Ovary (tissue), 9 donors: ENCODE data around the gene CNNM4. TPM values are rescaled to one million over a fixed set of nuclear protein-coding genes. Genes with fewer than 3 reads are reported as not detected.
A peak's percentile ranks its signal among the peaks of the same experiment; 100 is the strongest.

Source experiments
- DNase-seq, 5 donors: peaks; one replicate each; pipeline ENCODE4 v3.0.0-alpha.2; 2019 to 2020
- H3K27ac ChIP-seq, 2 donors: fragments of 200-600 bp; one replicate each; pipeline versions ENCODE4 v1.5.1 to v1.8.0; 2019 to 2022
- H3K27me3 ChIP-seq: fragments of 200-600 bp; one replicate; pipeline ENCODE4 v1.8.0; 2022
- H3K36me3 ChIP-seq: fragments of 200-600 bp; sonication (generic); one replicate; pipeline ENCODE4 v1.5.1; 2019
- H3K4me1 ChIP-seq: one replicate; pipeline ENCODE4 v1.8.1; 2013; ENCODE audit warnings: mild to moderate bottlenecking, moderate library complexity; ENCODE audit not compliant: insufficient read depth
- H3K4me3 ChIP-seq: fragments of 200-600 bp; sonication (generic); one replicate; pipeline ENCODE4 v1.5.1; 2017
- H3K9me3 ChIP-seq, 2 donors: fragments of 200-600 bp in 1 of 2; sonication (generic) in 1 of 2; one replicate each; pipeline versions ENCODE4 v1.5.1 to v1.8.1; 2013 to 2019; ENCODE audit warnings: mild to moderate bottlenecking in 1 of 2, moderate library complexity in 1 of 2
- CTCF ChIP-seq, 3 donors: fragments of 450-650 bp in 2 of 3; fragments of 200-600 bp in 1 of 3; IDR thresholded peaks; one replicate each; pipeline versions ENCODE4 v1.5.1 to v1.8.0; 2016 to 2022; ENCODE audit warnings: antibody characterized with exemption in 3 of 3, mild to moderate bottlenecking in 1 of 3
- EP300 ChIP-seq: sonication (generic); formaldehyde crosslinking; IDR thresholded peaks from one replicate; pipeline ENCODE4 v1.6.1; 2017; ENCODE audit warnings: antibody characterized with exemption
- POLR2A ChIP-seq: fragments of 450-650 bp; IDR thresholded peaks from one replicate; pipeline ENCODE4 v1.6.1; 2017; ENCODE audit warnings: antibody characterized with exemption, mild to moderate bottlenecking, moderate library complexity
- WGBS, 3 donors: extraction: QIAGEN DNeasy Blood & Tissue Kit in 1 of 3; methylation state at CpG; one replicate each; pipeline versions ENCODE4 v1.1.5 to v1.1.7; 2013 to 2017; 5-methylcytosine and 5-hydroxymethylcytosine counted together
- intact Hi-C, 4 donors: fragments of 100-400 bp; cut with DNase I; formaldehyde crosslinking; loops; one replicate each; pipeline versions ENCODE4 v1.11.0 to v1.15.1; 2022 to 2023
- polyA plus RNA-seq, 2 donors: library from polyadenylated mRNA; stranded (reverse); fragments of 200-250 nt in 1 of 2; fragments of 350-450 nt in 1 of 2; fragmentation: Illumina TruSeq in 1 of 2; extraction: RNeasy Lipid Tissue Mini Kit (QIAGEN cat#74804) in 1 of 2; gene quantifications; one replicate each; pipeline ENCODE4 v1.2.3, GENCODE V29; 2013 to 2014
- total RNA-seq, 7 donors: library from RNA; depleted of rRNA in 2 of 7; stranded (reverse); fragments of >200 nt in 2 of 7; fragmentation: NEBNext Ultra II Directional in 3 of 7; extraction: Animal tissue kit (Norgen Biotek cat#: 25700) in 3 of 7; gene quantifications; one replicate each; pipeline versions ENCODE4 v1.1.0 to v1.2.4, GENCODE V29; 2016 to 2023
- donor health status: DM: no; HTN: no; CAD: no; lungs with moderate emphysema.
- donor health status: DM: no; HTN: no; CAD: no.
- donor health status: Bipolar disorder and iron deficiency.
- donor health status: DM: yes; HTN: yes; CAD: no.
- donor health status: DM: no; HTN: no; CAD: no.
- donor health status: DM: yes; HTN: yes; CAD: no.

CNNM4 gene
- total and polyA plus RNA-seq, 9 donors: 2.7 to 8.3 (median 7.0) TPM

GRCh38 chr2:96816127-96816835 is 55.6 kb downstream of the CNNM4 start, which contains the start of gene CNNM3:
CNNM3 (plus strand) TSS chr2:96816268; CDS start chr2:96816278, 10 bp downstream.
- intact Hi-C loops: no loop called here
- H3K27ac ChIP-seq: peak within 1 kb of the TSS; percentile 69 to 93
- 0 to 1% (median 1%) methylated on average over 70 to 103 of the region's 103 CpGs for WGBS, 3 donors
- no peaks in the 10 kb centered on the region for H3K36me3 ChIP-seq
- H3K4me1 ChIP-seq: peaks cover 19% of the 10 kb centered on the region
- H3K9me3 ChIP-seq: no peaks in the 10 kb centered on the region
- no peak for TF ChIP-seq EP300
- peak; percentile 55 for TF ChIP-seq POLR2A
- TF ChIP-seq CTCF (IDR thresholded peaks at IDR 0.05): peak; percentile 71 to 79 (median 77)
- peak; percentile 95 to 97 (median 96) for DNase-seq
- peak within 1 kb of the TSS; percentile 70 for H3K4me3 ChIP-seq
- no peaks in the 10 kb centered on the region for H3K27me3 ChIP-seq

- Histone ChIP-seq H3K4me1 (peaks cover 17% of the 10 kb centered on the region), H3K36me3 (no peaks in the 10 kb centered on the region), H3K27me3 (no peaks in the 10 kb centered on the region), H3K4me3 (peak overlapping the region; percentile 70), H3K9me3 (no peaks in the 10 kb centered on the region), H3K27ac (peak overlapping the region in 1 of 2 donors; percentile 68)
- DNase-seq: peak in 1 of 5 donors; percentile 43
- TF ChIP-seq CTCF (IDR thresholded peaks at IDR 0.05): no peak
- no peak for TF ChIP-seq EP300
- no peak for TF ChIP-seq POLR2A
- intact Hi-C loops: no loop called here
- 2% methylated on average over 44 to 89 of the region's 89 CpGs for WGBS, 3 donors
Measured at GRCh38 chr2:96816836-96817702, 56.4 kb downstream of the CNNM4 start.

- TF ChIP-seq CTCF (IDR thresholded peaks at IDR 0.05): no peak
- TF ChIP-seq POLR2A: no peak
- no peak for TF ChIP-seq EP300
- Histone ChIP-seq H3K27ac (no peak overlapping the region), H3K4me1 (peaks cover 17% of the 10 kb centered on the region), H3K9me3 (no peaks in the 10 kb centered on the region), H3K36me3 (no peaks in the 10 kb centered on the region), H3K4me3 (peak overlapping the region; percentile 70), H3K27me3 (no peaks in the 10 kb centered on the region)
- intact Hi-C loops: no loop called here
- 78 to 86% (median 85%) methylated on average over 8 of the region's 8 CpGs for WGBS, 3 donors
- no peak for DNase-seq
Measured at GRCh38 chr2:96817882-96818281, 57.2 kb downstream of the CNNM4 start.

GRCh38 chr2:96819128-96819875 is 58.6 kb downstream of the CNNM4 start:
- Histone ChIP-seq H3K27ac (no peak overlapping the region), H3K9me3 (no peaks in the 10 kb centered on the region), H3K4me1 (peaks cover 20% of the 10 kb centered on the region), H3K27me3 (no peaks in the 10 kb centered on the region), H3K36me3 (no peaks in the 10 kb centered on the region), H3K4me3 (no peak overlapping the region)
- DNase-seq: no peak
- no peak for TF ChIP-seq EP300
- TF ChIP-seq CTCF (IDR thresholded peaks at IDR 0.05): no peak
- 75 to 86% (median 85%) methylated on average over 10 of the region's 10 CpGs for WGBS, 3 donors
- intact Hi-C loops: no loop called here
